ENCODE data around the gene FANCE.

Gene FANCE

GRCh38 chr6:35484921-35485392 lies 32.8 kb downstream of the FANCE start:
- no peak for DNase-seq (ENCODE audit: low spot score)

DNA sequence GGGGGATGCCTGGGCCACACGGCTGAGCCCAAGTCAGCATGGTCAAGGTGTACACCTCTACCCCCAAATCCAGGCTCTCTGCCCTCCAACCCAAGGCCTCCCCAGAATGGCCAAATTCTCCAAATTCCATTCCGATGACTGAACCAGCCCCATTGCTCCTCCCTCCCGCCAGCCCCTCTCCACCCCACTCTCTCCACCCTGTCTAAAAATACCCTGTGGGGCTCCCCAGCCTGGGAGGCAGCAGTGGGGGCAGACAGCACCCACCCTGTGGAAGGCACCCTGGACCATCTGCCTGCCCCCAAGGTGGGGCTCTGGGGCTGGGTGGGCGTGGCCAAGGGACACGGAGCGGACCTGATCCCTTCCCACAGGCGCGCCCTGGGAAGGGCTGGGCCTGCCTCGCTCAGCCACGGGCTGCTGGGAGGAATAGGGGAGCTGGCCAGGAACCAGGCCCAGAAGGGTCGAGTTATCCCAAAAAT lies 33.3 kb downstream of the FANCE start:
- DNase-seq (ENCODE audit: low spot score), result peak; percentile 78

DNA sequence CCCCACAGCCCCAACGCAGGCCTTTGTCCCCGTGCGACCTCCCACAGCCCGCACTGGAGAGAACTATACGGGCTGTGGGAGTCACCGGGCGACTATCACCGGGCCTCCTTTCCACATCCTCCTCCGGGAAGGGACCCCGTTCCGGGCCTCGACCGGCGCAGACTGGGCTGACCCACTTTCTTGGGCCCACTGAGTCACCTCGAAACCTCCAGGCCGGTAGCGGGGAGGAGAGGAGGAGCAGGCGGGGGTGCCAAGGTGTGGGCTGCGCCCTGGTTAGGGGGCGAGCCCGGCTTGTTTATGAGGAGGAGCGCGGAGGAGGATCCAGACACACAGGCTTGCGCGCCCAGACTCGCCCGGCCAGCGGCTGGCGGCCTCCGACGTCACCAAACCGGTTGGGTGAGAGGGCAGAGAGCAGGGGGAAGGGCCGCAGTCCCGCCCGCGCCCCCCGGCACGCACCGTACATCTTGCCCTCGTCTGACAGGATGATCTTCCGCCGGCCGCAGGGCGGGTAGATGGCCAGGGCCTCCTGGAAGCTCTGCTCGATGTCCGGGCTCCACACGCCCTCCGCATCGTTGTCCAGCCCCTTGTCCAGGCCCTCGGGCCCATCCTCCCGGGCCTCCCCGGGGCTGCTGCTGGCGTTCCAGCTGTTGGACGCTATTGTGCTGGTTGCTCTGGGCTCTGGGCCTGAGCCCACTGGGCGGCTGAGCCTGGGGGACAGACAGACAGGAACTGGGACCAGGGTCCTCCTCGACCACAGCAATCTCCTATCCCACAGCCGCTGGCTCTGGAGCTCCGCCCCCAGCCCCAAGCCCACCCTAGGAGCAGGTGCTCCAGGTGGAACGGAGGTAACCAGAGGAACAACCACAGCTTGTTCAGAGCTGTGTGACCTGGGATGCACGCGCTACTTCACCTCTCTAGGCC lies 34.1 kb downstream of the FANCE start:
- DNase-seq (ENCODE audit: low spot score), result no peak

DNA sequence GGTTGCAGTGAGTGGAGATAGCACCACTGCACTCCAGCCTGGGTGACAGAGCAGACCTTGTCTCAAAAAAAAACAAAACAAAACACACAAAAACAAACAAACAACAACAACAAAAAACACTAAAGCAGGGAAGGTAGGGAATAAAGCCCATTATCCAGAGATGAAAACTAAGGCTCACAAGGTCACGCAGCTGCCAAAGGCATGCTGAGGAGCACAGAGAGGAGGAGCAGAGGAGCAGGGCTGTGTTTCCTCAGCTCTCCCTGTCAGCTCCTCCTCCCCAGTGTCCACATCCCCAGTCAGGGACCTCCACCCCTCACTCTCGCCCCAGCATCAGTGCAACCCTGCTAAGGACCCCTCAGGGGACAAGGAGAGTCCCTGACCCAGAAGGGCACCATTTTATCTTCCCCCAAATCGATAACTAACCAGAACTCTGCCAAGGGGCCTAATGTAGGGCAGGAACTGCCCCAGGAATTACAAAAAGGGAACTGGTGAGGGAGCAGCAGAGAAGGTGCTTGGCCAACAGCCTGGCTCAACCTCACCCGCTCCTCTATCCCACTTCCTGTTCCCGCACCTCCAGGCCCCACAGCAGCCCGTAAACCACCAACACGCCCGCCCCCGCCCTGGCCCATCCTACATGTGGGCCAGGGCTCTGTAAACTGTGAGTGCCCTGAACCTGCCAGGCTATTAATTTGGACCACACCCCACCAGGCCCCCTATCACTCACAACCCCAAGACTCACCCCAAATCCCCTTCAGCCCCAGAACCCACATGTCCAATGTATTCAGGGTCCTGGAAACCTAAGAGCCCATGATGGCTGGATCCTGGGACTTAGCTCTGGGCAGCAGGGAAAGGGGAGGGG lies 35.7 kb downstream of the FANCE start:
- DNase-seq (ENCODE audit: low spot score), result no peak

- no peak for DNase-seq (ENCODE audit: low spot score)
These were observed 36.4 kb downstream of the FANCE start for GRCh38 chr6:35488517-35488862.

- DNase-seq (ENCODE audit: low spot score), result no peak
These were observed 36.9 kb downstream of the FANCE start for GRCh38 chr6:35489066-35489465.

DNA sequence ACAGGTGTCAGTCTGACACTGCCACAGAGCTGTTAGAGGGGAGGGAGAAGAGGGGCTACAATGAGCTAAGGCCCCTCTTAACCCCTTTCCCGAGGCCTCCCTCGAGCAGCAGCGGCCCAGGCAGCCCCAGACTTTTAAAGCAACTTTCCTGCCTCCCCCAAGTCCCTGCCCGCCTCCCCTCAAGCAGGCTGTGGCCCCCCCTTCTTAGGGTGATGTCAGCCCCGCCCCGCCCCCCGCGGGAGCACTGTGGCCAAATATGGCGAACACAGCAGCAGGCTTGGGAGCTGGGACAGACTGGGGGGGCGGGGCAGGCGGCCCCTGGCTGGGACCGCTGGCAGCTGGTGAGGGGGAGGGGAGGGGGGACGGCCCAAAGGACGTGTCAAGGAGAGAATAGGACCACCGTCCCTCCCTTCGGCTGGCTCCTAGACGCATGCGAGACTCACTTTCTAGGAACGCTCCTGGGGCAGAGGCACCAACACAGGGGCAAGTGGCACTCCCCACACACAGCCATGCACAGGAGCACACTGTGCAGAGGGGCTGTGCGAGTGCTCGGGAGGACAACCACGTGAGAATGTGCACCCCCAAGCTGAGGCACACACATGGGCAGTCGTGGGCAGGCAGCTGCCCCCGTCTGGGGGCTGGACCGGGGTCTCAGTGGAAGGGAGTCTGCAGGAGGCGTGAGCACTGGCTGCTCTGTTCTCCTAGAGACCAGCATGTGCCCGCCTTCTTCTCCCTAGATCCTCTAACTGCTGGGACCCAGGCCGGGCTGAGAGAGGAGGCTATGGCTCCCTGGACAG lies 38.1 kb downstream of the FANCE start:
- DNase-seq (ENCODE audit: low spot score), result peak; percentile 93

DNA sequence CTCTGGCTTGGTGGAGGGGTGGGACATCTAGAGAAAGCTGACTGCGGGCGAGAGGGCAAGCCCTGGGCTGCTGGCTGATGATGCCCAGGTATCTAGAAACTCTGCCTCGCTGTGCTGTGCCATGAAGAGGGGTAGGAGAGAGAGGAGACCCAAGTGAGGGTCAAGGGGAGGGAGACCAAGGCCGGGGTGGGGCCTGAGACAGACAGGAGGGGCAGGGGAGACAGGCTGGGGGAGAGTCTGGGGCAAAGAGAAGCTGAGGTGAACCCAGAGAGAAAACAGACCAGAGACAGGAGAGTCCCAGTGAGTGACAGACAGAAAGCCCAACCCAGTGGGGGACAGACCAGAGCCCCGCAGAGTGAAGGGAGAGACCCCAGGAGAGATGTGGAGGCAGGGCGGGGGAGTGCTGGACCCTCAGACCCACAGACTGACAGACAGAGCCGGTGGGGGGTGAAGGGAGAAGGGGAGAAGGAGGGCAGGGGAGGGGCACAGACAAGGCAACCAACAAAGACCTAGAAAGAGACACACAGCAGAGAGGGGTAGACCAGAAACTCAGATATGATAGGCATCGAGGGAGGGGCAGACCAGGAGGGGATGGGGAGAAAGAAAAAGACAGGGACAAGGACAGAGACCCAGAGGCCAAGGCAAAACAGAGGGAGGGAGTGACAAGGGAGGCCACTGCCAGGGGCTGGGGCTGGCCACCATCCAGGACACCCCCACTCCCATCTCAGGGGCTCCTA lies 38.9 kb downstream of the FANCE start:
- DNase-seq (ENCODE audit: low spot score), result no peak

DNA sequence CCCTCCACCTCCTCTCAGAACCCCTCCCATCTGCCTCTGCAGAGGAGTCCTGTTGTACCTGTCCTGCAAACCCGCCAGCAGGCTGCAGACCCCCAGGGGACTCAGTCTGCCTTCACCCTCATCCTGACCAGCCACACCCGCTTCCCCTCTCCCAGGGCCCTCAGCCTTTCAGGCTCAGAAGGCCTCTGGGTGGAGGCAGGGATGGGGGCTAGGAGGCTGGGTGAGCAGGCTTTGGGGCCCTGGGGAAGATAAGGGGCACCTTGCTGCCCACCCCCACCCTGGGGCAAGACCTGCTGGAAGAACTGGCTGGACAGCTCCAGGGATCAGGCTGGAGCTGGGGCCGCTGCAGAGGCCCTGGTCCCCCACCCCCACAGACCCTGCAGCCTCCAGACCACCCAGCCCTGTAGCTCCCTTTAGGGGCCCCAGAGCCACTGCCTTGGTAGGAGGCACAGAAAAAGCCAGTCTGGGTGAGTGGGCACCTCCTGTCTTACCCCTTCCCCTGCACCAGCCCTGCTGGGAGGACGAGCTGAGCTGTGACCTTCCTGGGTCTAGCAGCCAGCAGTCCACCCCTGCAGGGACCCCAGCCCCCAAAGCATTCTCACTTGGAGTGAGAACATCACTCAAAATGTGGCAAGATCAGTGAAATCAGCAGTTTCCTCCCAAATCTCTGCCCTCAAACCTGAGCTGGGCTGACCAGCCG lies 39.6 kb downstream of the FANCE start:
- no peak for DNase-seq (ENCODE audit: low spot score)

DNA sequence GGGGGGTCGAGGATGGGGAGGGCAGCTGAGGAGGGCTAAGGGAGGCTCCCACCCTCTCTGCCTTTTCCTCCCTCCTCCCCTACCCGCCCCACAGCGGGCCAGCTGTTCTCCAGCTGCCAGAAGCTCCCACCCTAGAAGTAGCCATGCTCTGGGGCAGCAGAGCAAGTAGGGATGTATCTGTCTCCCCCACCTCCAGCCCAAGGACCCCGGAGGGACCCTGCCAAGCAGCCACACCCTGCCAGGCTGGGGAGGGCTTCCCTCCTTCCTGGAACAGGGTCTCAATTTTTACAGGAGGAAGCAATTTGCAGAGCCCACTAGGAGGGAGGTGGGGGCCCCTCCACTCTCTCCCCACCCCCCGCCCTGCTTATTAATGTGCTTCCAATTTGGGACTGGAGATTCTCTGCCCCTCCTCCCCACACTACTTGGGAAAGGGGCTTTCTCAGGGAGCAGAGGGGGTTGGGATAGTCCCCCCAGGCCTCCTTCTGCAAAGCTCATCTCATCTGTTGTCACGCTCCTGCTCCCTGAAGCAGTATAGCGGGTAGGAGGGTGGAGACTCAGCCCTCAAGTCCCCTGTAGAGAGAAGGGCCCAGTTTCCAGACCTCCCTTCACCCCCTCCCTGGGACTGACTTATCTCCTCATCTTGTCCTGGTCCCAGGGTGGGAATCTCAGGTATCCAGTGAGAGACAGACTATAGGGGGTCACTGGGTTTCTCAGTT lies 40.3 kb downstream of the FANCE start:
- no peak for DNase-seq (ENCODE audit: low spot score)

DNA sequence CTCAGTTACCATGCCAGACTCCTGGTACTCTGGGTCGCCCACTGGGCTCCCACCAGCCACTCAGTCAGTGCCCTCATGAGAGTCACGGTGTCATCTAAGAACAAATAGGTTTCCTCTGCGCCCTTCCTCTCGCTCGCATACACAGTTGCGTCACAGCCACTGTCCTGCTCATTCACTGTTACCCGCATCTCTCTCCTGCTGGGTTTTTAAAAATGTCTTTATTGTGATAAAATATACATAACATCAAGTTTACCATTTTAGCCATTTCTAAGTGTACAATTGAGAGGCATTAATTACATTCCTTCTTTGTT lies 40.8 kb downstream of the FANCE start:
- DNase-seq (ENCODE audit: low spot score), result no peak

- no peak for DNase-seq (ENCODE audit: low spot score)
These were observed 41.3 kb downstream of the FANCE start for GRCh38 chr6:35493307-35493983.

- peak; percentile 43 for DNase-seq (ENCODE audit: low spot score)
These were observed 42.0 kb downstream of the FANCE start for GRCh38 chr6:35494161-35494563.

- no peak for DNase-seq (ENCODE audit: low spot score)
These were observed 43.3 kb downstream of the FANCE start for GRCh38 chr6:35495258-35496035.

DNA sequence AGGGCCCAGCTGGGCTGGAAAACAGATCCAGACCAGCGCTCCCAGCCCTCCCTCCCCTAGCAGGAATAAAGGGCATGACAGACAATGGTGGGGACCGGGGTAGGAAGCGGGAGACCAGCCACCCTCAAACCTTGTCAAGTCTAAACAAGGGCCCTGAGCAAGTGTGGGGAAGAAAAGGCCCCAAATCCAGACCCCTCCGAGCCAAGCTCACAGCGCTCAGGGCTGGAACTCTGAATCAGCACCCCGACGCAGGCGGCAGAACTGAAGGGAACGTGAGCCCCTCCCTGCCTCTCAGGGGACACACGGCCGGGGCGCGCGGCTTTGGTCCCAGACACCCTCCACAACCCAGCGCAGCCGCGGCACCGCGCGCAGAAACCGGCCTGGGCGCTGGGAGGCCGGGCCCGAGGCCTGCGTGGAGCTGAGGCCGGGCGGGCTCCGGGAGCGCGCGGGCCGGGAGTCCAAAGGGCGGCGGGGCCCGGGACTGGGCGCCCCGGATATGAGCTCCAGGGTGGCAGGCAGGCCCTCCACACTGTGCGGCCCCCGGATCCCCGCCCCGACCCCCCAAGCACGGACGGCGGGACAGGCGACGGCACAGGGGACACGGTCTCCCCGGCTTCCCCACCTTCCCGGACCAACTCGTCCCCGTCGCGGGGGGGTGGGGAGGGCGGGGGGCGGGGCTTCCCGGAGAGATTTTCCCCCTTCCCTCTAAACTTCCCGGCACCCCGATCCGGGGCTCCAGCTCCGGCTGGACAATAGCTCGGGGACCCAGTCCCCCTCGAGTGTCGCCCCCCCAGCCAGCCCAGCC lies 44.1 kb downstream of the FANCE start:
- DNase-seq (ENCODE audit: low spot score), result peak; percentile 87

DNA sequence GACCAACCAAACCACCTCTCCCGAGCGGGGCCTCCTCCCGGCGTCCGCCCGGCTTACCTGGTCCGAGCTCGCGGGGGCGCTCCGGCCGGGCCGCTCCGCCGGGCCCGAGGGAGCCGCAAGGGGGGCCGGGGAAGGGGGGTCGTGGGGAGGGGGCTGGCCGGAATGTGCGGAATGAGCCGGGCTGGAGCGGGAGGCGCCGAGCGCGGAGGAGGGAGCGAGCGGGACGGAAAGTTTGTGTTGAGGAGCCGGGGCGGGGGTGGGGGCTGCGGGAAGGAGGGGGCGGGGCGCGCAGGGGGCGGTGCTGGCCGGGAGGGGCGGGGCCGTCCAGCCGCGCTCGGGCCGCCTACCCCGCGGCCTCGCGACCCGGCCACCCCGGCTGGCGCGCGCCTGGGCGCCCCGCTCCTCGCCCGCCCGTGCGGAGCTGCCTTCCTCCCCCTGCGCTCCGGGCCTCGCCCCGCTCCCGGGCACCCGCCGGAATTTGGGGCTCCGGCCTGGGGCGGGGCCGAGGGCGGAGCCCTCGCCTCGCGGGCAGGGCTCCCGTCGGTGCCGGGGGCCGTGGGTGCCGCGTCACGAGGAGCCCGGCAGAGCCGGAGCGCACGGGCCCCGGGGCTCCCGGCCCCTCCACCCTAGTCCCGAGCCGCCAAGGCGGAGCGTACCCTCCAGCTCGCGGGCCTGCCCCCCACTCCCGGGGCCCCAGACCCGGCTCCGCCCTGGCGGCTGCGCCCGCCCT lies 44.9 kb downstream of the FANCE start, which contains the start of gene TEAD3:
Gene TEAD3, minus strand, starts transcription at position 239 of the 730 bp plus-strand sequence.
- DNase-seq (ENCODE audit: low spot score), result peak; percentile 98

All from GM03348 (cell line).